K562 (cell line): Measurements from ENCODE around the gene RBMS3. TPM values are rescaled to one million over a fixed set of nuclear protein-coding genes. Genes with fewer than 3 reads are reported as not detected.

Experiments used
- ATAC-seq: fragments of 200-7000 bp; cut with Tn5 transposase; 3 replicates; pipeline ENCODE4 v1.9.1; 2020; ENCODE audit warnings: moderate library complexity
- BruUV-seq: library from RNA; stranded (reverse); fragments of 400-500 nt; replicated peaks from 2 replicates; lab custom pipeline; 2021; lab: Mats Ljungman, UMichigan
- CTCF ChIA-PET: fragments of 300-600 bp; formaldehyde crosslinking; extraction: SDS; loops from one replicate; lab custom pipeline; 2021; ENCODE audit warnings: low intra/inter-chr PET ratio; lab: Yijun Ruan, JAX
- POLR2A ChIA-PET: fragments of 300-600, 350-650 bp; sonication (Branson Sonifier 250); formaldehyde crosslinking; extraction: SDS; loops from one replicate; lab custom pipeline; 2021; ENCODE audit warnings: antibody characterized with exemption, inconsistent platforms; lab: Yijun Ruan, JAX
- DNase-seq, 4 experiments: peaks; one replicate each; pipeline versions ENCODE4 v3.0.0 to v3.0.0-alpha.2; 2011 to 2018; ENCODE audit warnings: low spot score in 3 of 4, mixed read lengths in 3 of 4; ENCODE audit errors: extremely low read depth in 1 of 4
- FAIRE-seq: peaks from 2 replicates; lab custom pipeline; 2011; peaks lifted over from hg19 to GRCh38; lab: Jason Lieb, UNC
- H2AFZ ChIP-seq: 2 replicates; pipeline ENCODE4 v1.6.0; 2011; ENCODE audit warnings: low read depth, low read length, control low read depth, inconsistent platforms
- H3K27ac ChIP-seq: fragments of 200-600 bp; 3 replicates; pipeline ENCODE4 v1.8.0; 2011; ENCODE audit warnings: low read depth, mild to moderate bottlenecking, control low read depth, inconsistent platforms, low read length, moderate library complexity, mixed read lengths; ENCODE audit errors: extremely low read depth
- H3K27me3 ChIP-seq, 2 experiments: fragments of 300-600 bp in 1 of 2; 2 replicates in 1 of 2; 3 replicates in 1 of 2; pipeline versions ENCODE4 v1.6.0 to v1.8.0; 2011; ENCODE audit warnings: inconsistent platforms in 2 of 2, low read length in 2 of 2, mild to moderate bottlenecking in 1 of 2, mixed read lengths in 1 of 2, moderate library complexity in 1 of 2; ENCODE audit not compliant: control insufficient read depth in 2 of 2, insufficient read depth in 2 of 2
- H3K36me3 ChIP-seq: fragments of 300-600 bp; 3 replicates; pipeline ENCODE4 v1.8.0; 2011; ENCODE audit warnings: mild to moderate bottlenecking, low read length, inconsistent platforms; ENCODE audit not compliant: control insufficient read depth, insufficient read depth
- H3K4me1 ChIP-seq, 2 experiments: fragments of 200-600 bp in 1 of 2; replicated peaks in 1 of 2; 2 replicates in 1 of 2; 3 replicates in 1 of 2; pipeline versions ENCODE4 v1.5.1 to v1.8.0; 2011; ENCODE audit warnings: inconsistent platforms in 2 of 2, low read length in 2 of 2, mild to moderate bottlenecking in 1 of 2, mixed read lengths in 1 of 2, moderate library complexity in 1 of 2; ENCODE audit not compliant: control insufficient read depth in 2 of 2, insufficient read depth in 2 of 2
- H3K4me2 ChIP-seq: 2 replicates; pipeline ENCODE4 v1.6.1; 2011; ENCODE audit warnings: low read length, control low read depth, inconsistent platforms, mixed read lengths; ENCODE audit not compliant: insufficient read depth
- H3K4me3 ChIP-seq: fragments of 200-600 bp; sonication (generic), shearing (Covaris generic); 2 replicates; pipeline ENCODE4 v1.5.1; 2016; ENCODE audit warnings: control low read depth, inconsistent platforms
- H3K79me2 ChIP-seq: fragments of 200-600 bp; 3 replicates; pipeline ENCODE4 v1.8.0; 2011; ENCODE audit warnings: low read length, inconsistent platforms; ENCODE audit not compliant: control insufficient read depth, insufficient read depth
- H3K9ac ChIP-seq, 2 experiments: 2 replicates each; pipeline versions ENCODE4 v1.6.0 to v1.6.1; 2011; ENCODE audit warnings: low read depth in 2 of 2, low read length in 2 of 2, control low read depth in 1 of 2, inconsistent platforms in 1 of 2, mild to moderate bottlenecking in 1 of 2, mixed read lengths in 1 of 2; ENCODE audit not compliant: insufficient read depth in 1 of 2
- H3K9me1 ChIP-seq: one replicate; pipeline ENCODE4 v1.6.0; 2011; ENCODE audit warnings: inconsistent platforms, mild to moderate bottlenecking, low read length, moderate library complexity; ENCODE audit not compliant: control insufficient read depth, insufficient read depth
- H3K9me3 ChIP-seq: replicated peaks from 2 replicates; pipeline ENCODE4 v1.5.1; 2011; ENCODE audit warnings: low read depth, low read length, inconsistent platforms; ENCODE audit not compliant: control insufficient read depth, insufficient read depth
- H4K20me1 ChIP-seq: replicated peaks from 2 replicates; pipeline ENCODE4 v1.6.1; 2011; ENCODE audit warnings: low read length, inconsistent platforms, mixed read lengths; ENCODE audit not compliant: control insufficient read depth, insufficient read depth
- ARNT ChIP-seq, 2 experiments: fragments of 450-650 bp; IDR thresholded peaks; 2 replicates each; pipeline ENCODE4 v1.6.1; 2016; ENCODE audit warnings: mild to moderate bottlenecking in 1 of 2
- CXXC5 ChIP-seq: fragments of 250-450 bp; sonication (Bioruptor Pico); IDR thresholded peaks from 2 replicates; pipeline ENCODE4 v1.8.0; 2022; ENCODE audit warnings: inconsistent platforms, mild to moderate bottlenecking, moderate library complexity
- NEUROD1 ChIP-seq: fragments of 150-350 bp; IDR thresholded peaks from 2 replicates; pipeline ENCODE4 v1.6.1; 2014; ENCODE audit warnings: borderline replicate concordance, low read length, low read depth; ENCODE audit not compliant: partially characterized antibody
- RAD21 ChIP-seq, 2 experiments: fragments of 250-450 bp in 1 of 2; fragments of 450-650 bp in 1 of 2; sonication (Bioruptor Pico) in 1 of 2; formaldehyde crosslinking in 1 of 2; IDR thresholded peaks in 1 of 2; conservative IDR thresholded peaks in 1 of 2; 2 replicates each; pipeline versions ENCODE4 v1.4.0 to v1.8.0; 2020 to 2022; ENCODE audit warnings: mild to moderate bottlenecking in 2 of 2, moderate library complexity in 1 of 2
- RREB1 ChIP-seq: fragments of 250-450 bp; sonication (Bioruptor Pico); IDR thresholded peaks from 2 replicates; pipeline ENCODE4 v1.4.0; 2020
- YBX1 ChIP-seq: fragments of 450-650 bp; IDR thresholded peaks from 2 replicates; pipeline ENCODE4 v1.7.1; 2016; ENCODE audit warnings: mild to moderate bottlenecking
- WGBS: fragments of 100-300 bp; shearing (Covaris generic); methylation state at CpG from one replicate; pipeline ENCODE4 v1.1.6; 2016; ENCODE audit warnings: low coverage, mixed read lengths; ENCODE audit not compliant: insufficient coverage; ENCODE audit errors: missing lambda C conversion rate; 5-methylcytosine and 5-hydroxymethylcytosine counted together
- in situ Hi-C: fragments of 300-500 bp; cut with MboI; formaldehyde crosslinking; loops from 4 replicates; pipeline ENCODE4 v1.15.0; 2018; ENCODE audit warnings: inconsistent platforms, mixed read lengths
- intact Hi-C: fragments of 100-400 bp; cut with micrococcal nuclease; formaldehyde crosslinking; loops from 2 replicates; pipeline ENCODE4 v1.14.2; 2022
- polyA plus RNA-seq, 8 experiments: library from polyadenylated mRNA; depleted of rRNA in 4 of 8; stranded (reverse) in 5 of 8; unstranded in 3 of 8; fragments of >200 nt; fragmentation: Nextera tagmentation in 2 of 8; fragmentation: Illumina TruSeq in 1 of 8; extraction: Ambion mirVana in 2 of 8; extraction: Trizol in 1 of 8; gene quantifications; 2 replicates each; pipeline versions ENCODE4 v1.2.1 to v1.2.3, GENCODE V29; 2011 to 2014; ENCODE audit warnings: inconsistent platforms in 1 of 8, missing spikeins in 1 of 8
- total RNA-seq, 7 experiments: library from RNA; depleted of rRNA in 6 of 7; stranded (reverse); fragments of >200 nt in 6 of 7; fragmentation: Illumina TruSeq in 2 of 7; extraction: Trizol in 2 of 7; gene quantifications; 2 replicates each; pipeline versions ENCODE4 v1.2.1 to v1.2.3, GENCODE V29; 2011 to 2021; ENCODE audit warnings: low replicate concordance in 1 of 7

RBMS3 gene
- total and polyA plus RNA-seq, 9 of the 15 experiments (the other 6 are each of a cell fraction or from before 2014, with no cell fraction given) = 0.20 TPM; not detected in 8

GRCh38 chr3:29924783-29925561 lies 644.1 kb downstream of the RBMS3 start:
- in situ Hi-C loops = no loop called here
- TF ChIP-seq CXXC5 = no peak
- no peak for TF ChIP-seq NEUROD1
- TF ChIP-seq RAD21 (CRISPR knock-in tag; conservative IDR thresholded peaks at IDR 0.05 in 1 of 2, IDR thresholded peaks at IDR 0.05 in 1 of 2) = no peak
- TF ChIP-seq YBX1 = no peak
- TF ChIP-seq RREB1 (CRISPR knock-in tag) = no peak
- TF ChIP-seq ARNT (IDR thresholded peaks at IDR 0.05) = no peak
- TF ChIP-seq, all 486 proteins: peak for 0
- Histone ChIP-seq H3K9me1 (no peaks in the 10 kb centered on the region), H3K27ac (no peak overlapping the region), H3K4me1 (no peaks in the 10 kb centered on the region), H2AFZ (no peak overlapping the region), H3K79me2 (no peaks in the 10 kb centered on the region), H3K4me3 (no peak overlapping the region), H3K9ac (no peak overlapping the region), H3K4me2 (no peak overlapping the region), H3K36me3 (no peaks in the 10 kb centered on the region), H3K27me3 (no peaks in the 10 kb centered on the region), H4K20me1 (no peaks in the 10 kb centered on the region), H3K9me3 (no peaks in the 10 kb centered on the region)
- 6% methylated on average over 10 of the region's 10 CpGs for WGBS
- no peak for ATAC-seq
- no TSS peak for BruUV-seq
- ChIA-PET CTCF (no interaction called here), POLR2A (no interaction called here)
- no peak for DNase-seq
- no peak for FAIRE-seq
- intact Hi-C loops = no loop called here
